Fibroblast of lung (primary cell): Measurements from ENCODE around the gene TMEM119. TPM values are rescaled to one million over a fixed set of nuclear protein-coding genes. Genes with fewer than 3 reads are reported as not detected.

ENCODE experiments used
- DNase-seq, 2 donors: peaks; one replicate each; pipeline versions ENCODE4 v3.0.0 to v3.0.0-alpha.2; 2010; ENCODE audit warnings: low read depth in 2 of 2
- H2AFZ ChIP-seq: 2 replicates; pipeline ENCODE4 v1.5.1; 2012; ENCODE audit warnings: low read length, control low read depth, inconsistent platforms
- H3K27ac ChIP-seq: 2 replicates; pipeline ENCODE4 v1.5.1; 2011; ENCODE audit warnings: low read length, control low read depth; ENCODE audit not compliant: insufficient read depth
- H3K27me3 ChIP-seq: 2 replicates; pipeline ENCODE4 v1.5.1; 2011; ENCODE audit warnings: mild to moderate bottlenecking, low read length; ENCODE audit not compliant: control insufficient read depth, insufficient read depth
- H3K36me3 ChIP-seq: 2 replicates; pipeline ENCODE4 v1.5.1; 2011; ENCODE audit warnings: low read length; ENCODE audit not compliant: control insufficient read depth, insufficient read depth
- H3K4me1 ChIP-seq: 2 replicates; pipeline ENCODE4 v1.5.1; 2011; ENCODE audit warnings: low read length; ENCODE audit not compliant: control insufficient read depth, insufficient read depth; ENCODE audit errors: extremely low read depth
- H3K4me2 ChIP-seq: 2 replicates; pipeline ENCODE4 v1.5.1; 2011; ENCODE audit warnings: low read length, control low read depth; ENCODE audit not compliant: insufficient read depth; ENCODE audit errors: extremely low read depth
- H3K4me3 ChIP-seq, 4 experiments: fragments of 200-600 bp in 1 of 4; sonication (generic) in 1 of 4; replicated peaks in 1 of 4; 2 replicates each; pipeline ENCODE4 v1.5.1; 2011 to 2016; ENCODE audit warnings: low read length in 4 of 4, low read depth in 3 of 4, mild to moderate bottlenecking in 3 of 4, control low read depth in 2 of 4, inconsistent platforms in 1 of 4, mixed read lengths in 1 of 4; ENCODE audit not compliant: insufficient read depth in 1 of 4; ENCODE audit errors: control extremely low read depth in 1 of 4
- H3K79me2 ChIP-seq: 2 replicates; pipeline ENCODE4 v1.5.1; 2012; ENCODE audit warnings: mild to moderate bottlenecking, low read length, inconsistent platforms; ENCODE audit not compliant: control insufficient read depth, insufficient read depth
- H3K9ac ChIP-seq: 2 replicates; pipeline ENCODE4 v1.5.1; 2011; ENCODE audit warnings: mild to moderate bottlenecking, low read length, control low read depth; ENCODE audit not compliant: insufficient read depth
- H3K9me3 ChIP-seq: 2 replicates; pipeline ENCODE4 v1.5.1; 2012; ENCODE audit warnings: low read depth, low read length; ENCODE audit not compliant: control insufficient read depth, insufficient read depth
- H4K20me1 ChIP-seq: 2 replicates; pipeline ENCODE4 v1.5.1; 2011; ENCODE audit warnings: low read length; ENCODE audit not compliant: control insufficient read depth, insufficient read depth; ENCODE audit errors: extremely low read depth
- EZH2 ChIP-seq: IDR thresholded peaks from 2 replicates; pipeline ENCODE4 v1.5.1; 2012; ENCODE audit warnings: low read length, control low read depth, mild to moderate bottlenecking; ENCODE audit errors: missing control alignments
- polyA plus RNA-seq, 2 donors: library from polyadenylated mRNA; depleted of rRNA in 1 of 2; stranded (reverse) in 1 of 2; unstranded in 1 of 2; fragments of >200 nt; gene quantifications; 2 replicates each; pipeline ENCODE4 v1.2.1, GENCODE V29; 2011 to 2012; ENCODE audit warnings: missing spikeins in 1 of 2
- total RNA-seq: library from RNA; depleted of rRNA; stranded (reverse); fragments of >200 nt; gene quantifications from 2 replicates; pipeline ENCODE4 v1.2.1, GENCODE V29; 2014
- TF ChIP-seq, protein P1 (sequence below), 2 donors: IDR thresholded peaks in 1 of 2; conservative IDR thresholded peaks in 1 of 2; 1 replicate in 1 of 2; 2 replicates in 1 of 2; pipeline ENCODE4 v1.5.1; 2011 to 2012; ENCODE audit warnings: low read length in 2 of 2, control low read depth in 1 of 2, inconsistent platforms in 1 of 2, low read depth in 1 of 2, mild to moderate bottlenecking in 1 of 2

The TMEM119 gene
- total and polyA plus RNA-seq, 2 donors (not counting 1 experiment from before 2014, with no cell fraction given) = 154 to 358 TPM

DNA sequence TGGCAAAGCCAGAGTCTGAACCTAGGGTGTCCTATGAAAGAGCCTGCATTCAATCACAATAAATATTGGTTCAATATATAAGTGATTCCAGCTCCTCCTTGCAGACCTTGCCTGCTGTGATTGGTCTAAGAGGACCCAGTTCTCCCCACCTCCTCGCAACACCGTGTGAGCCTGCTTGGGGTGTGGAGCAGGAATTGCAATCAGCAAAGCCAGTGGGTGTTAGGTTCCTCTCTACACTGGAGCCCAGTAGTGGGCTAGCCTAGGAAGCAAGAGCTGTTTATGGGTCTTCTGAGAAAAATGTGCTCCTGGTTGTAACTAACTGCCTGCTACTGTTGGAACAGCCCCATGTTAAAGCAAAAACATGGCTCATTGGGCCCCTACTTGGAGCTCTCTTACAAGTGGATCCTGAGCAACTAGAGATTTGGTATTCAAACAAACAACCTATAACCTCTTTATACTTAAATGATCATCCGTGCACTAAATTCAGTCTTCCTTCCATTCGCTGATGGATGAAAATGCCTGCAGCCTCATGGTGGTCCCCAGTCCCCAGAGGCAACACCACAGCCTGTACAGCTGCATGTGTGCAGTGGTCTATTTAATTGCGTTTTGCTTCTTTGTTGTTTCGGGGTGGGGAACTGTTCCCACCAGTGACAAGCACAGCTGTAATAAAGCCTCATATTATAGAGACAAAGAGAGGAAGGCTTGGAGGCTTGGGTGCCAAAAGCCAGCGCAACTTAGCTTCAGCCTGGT is 39.5 kb upstream of the TMEM119 start:
- Histone ChIP-seq H2AFZ (no peak overlapping the region), H3K4me3 (no peak overlapping the region), H3K36me3 (peaks cover 2% of the 10 kb centered on the region), H3K9me3 (no peaks in the 10 kb centered on the region), H3K27ac (no peak overlapping the region), H3K27me3 (no peaks in the 10 kb centered on the region), H3K4me1 (peaks cover 4% of the 10 kb centered on the region), H3K79me2 (no peaks in the 10 kb centered on the region), H3K4me2 (no peak overlapping the region), H4K20me1 (no peaks in the 10 kb centered on the region), H3K9ac (no peak overlapping the region)
- TF ChIP-seq EZH2 = no peak
- TF ChIP-seq, protein P1, sequence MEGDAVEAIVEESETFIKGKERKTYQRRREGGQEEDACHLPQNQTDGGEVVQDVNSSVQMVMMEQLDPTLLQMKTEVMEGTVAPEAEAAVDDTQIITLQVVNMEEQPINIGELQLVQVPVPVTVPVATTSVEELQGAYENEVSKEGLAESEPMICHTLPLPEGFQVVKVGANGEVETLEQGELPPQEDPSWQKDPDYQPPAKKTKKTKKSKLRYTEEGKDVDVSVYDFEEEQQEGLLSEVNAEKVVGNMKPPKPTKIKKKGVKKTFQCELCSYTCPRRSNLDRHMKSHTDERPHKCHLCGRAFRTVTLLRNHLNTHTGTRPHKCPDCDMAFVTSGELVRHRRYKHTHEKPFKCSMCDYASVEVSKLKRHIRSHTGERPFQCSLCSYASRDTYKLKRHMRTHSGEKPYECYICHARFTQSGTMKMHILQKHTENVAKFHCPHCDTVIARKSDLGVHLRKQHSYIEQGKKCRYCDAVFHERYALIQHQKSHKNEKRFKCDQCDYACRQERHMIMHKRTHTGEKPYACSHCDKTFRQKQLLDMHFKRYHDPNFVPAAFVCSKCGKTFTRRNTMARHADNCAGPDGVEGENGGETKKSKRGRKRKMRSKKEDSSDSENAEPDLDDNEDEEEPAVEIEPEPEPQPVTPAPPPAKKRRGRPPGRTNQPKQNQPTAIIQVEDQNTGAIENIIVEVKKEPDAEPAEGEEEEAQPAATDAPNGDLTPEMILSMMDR (conservative IDR thresholded peaks at IDR 0.05 in 1 of 2, IDR thresholded peaks at IDR 0.05 in 1 of 2; ENCODE audit: low read depth in 1 of 2, low read length in 2 of 2) = no peak
- no peak for DNase-seq

DNA sequence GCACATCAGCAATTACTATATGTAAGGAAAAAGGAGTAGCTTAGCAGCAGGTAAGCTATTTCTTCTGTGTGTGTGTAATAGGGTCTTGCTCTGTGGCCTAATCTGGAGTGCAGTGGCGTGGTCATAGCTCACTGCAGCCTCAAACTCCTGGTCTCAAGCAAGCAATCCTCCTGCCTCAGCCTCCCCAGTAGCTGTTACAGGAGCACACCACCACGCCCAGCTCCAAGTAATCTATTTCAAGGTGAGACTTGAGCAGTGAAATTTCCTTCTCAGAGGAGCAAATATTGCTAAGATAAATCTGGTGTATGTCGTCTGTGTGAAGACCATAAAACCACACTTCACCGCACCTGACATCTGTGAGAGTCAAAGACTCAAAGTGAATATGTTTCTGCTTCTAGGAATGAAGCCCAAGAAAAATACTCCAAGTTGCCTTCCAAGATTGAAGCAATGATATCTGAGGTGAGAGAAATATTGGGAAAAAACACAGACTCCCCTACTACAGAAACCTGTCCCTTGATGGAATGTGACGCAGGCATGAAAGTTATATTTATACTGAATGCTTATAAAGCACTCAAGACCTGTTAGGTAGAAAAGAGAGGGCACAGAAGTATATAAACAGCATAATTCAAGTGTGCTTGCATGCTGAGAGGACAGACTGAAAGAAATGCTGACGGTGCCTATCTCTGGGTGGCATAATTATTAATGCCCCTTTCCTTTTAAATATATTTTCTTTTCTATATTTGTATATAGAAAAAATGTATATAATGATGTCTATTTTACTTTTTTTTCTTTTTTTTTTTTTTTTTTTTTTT is 38.3 kb upstream of the TMEM119 start:
- H3K9ac ChIP-seq = no peak overlapping the region
- TF ChIP-seq, protein P1 (conservative IDR thresholded peaks at IDR 0.05 in 1 of 2, IDR thresholded peaks at IDR 0.05 in 1 of 2; ENCODE audit: low read depth in 1 of 2, low read length in 2 of 2) = no peak
- TF ChIP-seq EZH2 = no peak

DNA sequence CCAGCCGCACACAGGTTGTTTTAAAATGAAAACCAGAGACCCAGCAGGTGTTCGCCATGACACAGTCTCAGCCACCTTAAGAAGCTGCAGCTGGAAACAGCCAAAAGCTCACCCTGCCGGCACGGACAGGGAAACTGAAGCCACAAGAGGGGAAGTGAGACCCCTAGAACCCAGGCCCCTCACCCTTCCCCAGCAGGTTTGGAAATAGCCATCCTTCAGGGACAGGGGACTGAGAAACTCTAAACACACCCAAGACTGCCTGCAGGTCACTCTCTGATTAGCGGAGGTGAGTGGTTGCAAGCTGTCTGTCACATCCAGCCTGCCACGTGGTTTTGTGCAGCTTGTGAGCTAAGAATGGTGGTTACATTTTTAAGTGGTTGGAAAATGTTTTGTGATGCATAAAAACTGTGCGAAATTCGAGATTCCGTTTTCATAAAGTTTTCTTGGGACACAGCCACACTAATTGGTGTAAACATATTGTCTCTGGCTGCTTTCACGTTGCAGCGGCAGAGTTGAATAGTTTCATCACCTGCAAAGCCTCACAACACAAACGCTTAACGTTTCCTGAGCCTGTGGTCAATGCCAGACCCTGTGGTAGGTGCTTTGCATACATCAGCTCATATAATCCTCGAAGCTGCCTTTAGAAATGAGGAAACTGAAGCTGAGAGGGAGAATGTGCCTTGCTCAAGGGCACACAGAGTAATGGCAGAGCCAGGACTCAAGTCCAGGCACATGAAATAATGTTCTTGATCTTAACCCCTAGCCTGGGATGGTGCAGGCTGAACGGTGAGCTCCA is 37.5 kb upstream of the TMEM119 start:
- Histone ChIP-seq H3K9me3 (no peaks in the 10 kb centered on the region), H4K20me1 (no peaks in the 10 kb centered on the region), H3K4me3 (no peak overlapping the region), H3K27ac (no peak overlapping the region), H2AFZ (no peak overlapping the region), H3K9ac (no peak overlapping the region), H3K27me3 (no peaks in the 10 kb centered on the region), H3K4me1 (peaks cover 8% of the 10 kb centered on the region), H3K79me2 (no peaks in the 10 kb centered on the region), H3K36me3 (no peaks in the 10 kb centered on the region), H3K4me2 (no peak overlapping the region)
- no peak for TF ChIP-seq EZH2
- TF ChIP-seq, protein P1 (conservative IDR thresholded peaks at IDR 0.05 in 1 of 2, IDR thresholded peaks at IDR 0.05 in 1 of 2; ENCODE audit: low read depth in 1 of 2, low read length in 2 of 2) = no peak
- DNase-seq = peak in 1 of 2 donors; percentile 31

More for the DNA sequence above, 38.3 kb upstream of the TMEM119 start:
- H3K36me3 ChIP-seq = no peaks in the 10 kb centered on the region
- H3K4me2 ChIP-seq = no peak overlapping the region
- no peak overlapping the region for H2AFZ ChIP-seq
- no peaks in the 10 kb centered on the region for H3K27me3 ChIP-seq
- H3K27ac ChIP-seq = no peak overlapping the region
- no peak overlapping the region for H3K4me3 ChIP-seq
- no peaks in the 10 kb centered on the region for H4K20me1 ChIP-seq
- H3K79me2 ChIP-seq = no peaks in the 10 kb centered on the region
- H3K4me1 ChIP-seq = peaks cover 2% of the 10 kb centered on the region
- H3K9me3 ChIP-seq = no peaks in the 10 kb centered on the region
- no peak for DNase-seq
